Progenitor cell of endocrine pancreas (in vitro differentiated cells): ENCODE measurements around the gene B3GAT1. TPM values are rescaled to one million over a fixed set of nuclear protein-coding genes. Genes with fewer than 3 reads are reported as not detected.
A peak's percentile ranks its signal among the peaks of the same experiment; 100 is the strongest.

Experiments
- DNase-seq: peaks from one replicate; pipeline ENCODE4 v3.0.0; 2021; ENCODE audit warnings: low spot score; ENCODE audit not compliant: unreplicated experiment
- H3K27ac Mint-ChIP-seq: 2 replicates; pipeline ENCODE4 v1.8.0; 2021; ENCODE audit warnings: mild to moderate bottlenecking, moderate library complexity, mixed read lengths
- H3K27me3 Mint-ChIP-seq: 2 replicates; pipeline ENCODE4 v1.8.0; 2021; ENCODE audit warnings: mixed read lengths
- H3K36me3 Mint-ChIP-seq: 2 replicates; pipeline ENCODE4 v1.8.0; 2022; ENCODE audit warnings: mixed read lengths; ENCODE audit not compliant: insufficient read depth
- H3K4me1 Mint-ChIP-seq: 2 replicates; pipeline ENCODE4 v1.8.0; 2021; ENCODE audit warnings: low read depth, mixed read lengths
- H3K4me3 Mint-ChIP-seq: 2 replicates; pipeline ENCODE4 v1.8.0; 2021; ENCODE audit warnings: low read depth, mild to moderate bottlenecking, moderate library complexity, mixed read lengths
- H3K9me3 Mint-ChIP-seq: 2 replicates; pipeline ENCODE4 v1.8.0; 2021; ENCODE audit warnings: low read depth, mixed read lengths
- CTCF ChIP-seq: fragments of 200-600 bp; sonication (generic); IDR thresholded peaks from one replicate; pipeline ENCODE4 v1.5.0; 2021; ENCODE audit warnings: antibody characterized with exemption, mild to moderate bottlenecking; ENCODE audit not compliant: unreplicated experiment
- total RNA-seq: library from RNA; stranded (reverse); gene quantifications from 2 replicates; pipeline ENCODE4 v1.2.1, GENCODE V29; 2021

Gene B3GAT1
- total RNA-seq, 1 donor from 2014 or later: 5.1 TPM

- no peaks in the 10 kb centered on the region for H3K9me3 Mint-ChIP-seq
- H3K4me1 Mint-ChIP-seq: no peaks in the 10 kb centered on the region
- no peak for DNase-seq
- H3K4me3 Mint-ChIP-seq: no peak overlapping the region
- H3K27ac Mint-ChIP-seq: no peak overlapping the region
- no peaks in the 10 kb centered on the region for H3K36me3 Mint-ChIP-seq
- no peaks in the 10 kb centered on the region for H3K27me3 Mint-ChIP-seq
- TF ChIP-seq CTCF: no peak
Measured at GRCh38 chr11:134372961-134373360, 39.1 kb downstream of the B3GAT1 start.

- DNase-seq: no peak
- Mint-ChIP-seq H3K4me3 (no peak overlapping the region), H3K4me1 (no peaks in the 10 kb centered on the region), H3K27me3 (no peaks in the 10 kb centered on the region), H3K9me3 (no peaks in the 10 kb centered on the region), H3K36me3 (no peaks in the 10 kb centered on the region), H3K27ac (no peak overlapping the region)
- TF ChIP-seq CTCF: no peak
Measured at GRCh38 chr11:134372536-134372935, 39.5 kb downstream of the B3GAT1 start.

GRCh38 chr11:134371436-134372185 lies 40.4 kb downstream of the B3GAT1 start:
- no peak for DNase-seq
- Mint-ChIP-seq H3K4me3 (no peak overlapping the region), H3K4me1 (no peaks in the 10 kb centered on the region), H3K9me3 (no peaks in the 10 kb centered on the region), H3K27ac (peak overlapping the region; percentile 50), H3K27me3 (no peaks in the 10 kb centered on the region), H3K36me3 (no peaks in the 10 kb centered on the region)
- TF ChIP-seq CTCF: no peak

GRCh38 chr11:134370526-134371435 lies 41.3 kb downstream of the B3GAT1 start:
- TF ChIP-seq CTCF: no peak
- Mint-ChIP-seq H3K27me3 (no peaks in the 10 kb centered on the region), H3K27ac (peak overlapping the region; percentile 50), H3K36me3 (no peaks in the 10 kb centered on the region), H3K4me3 (no peak overlapping the region), H3K4me1 (no peaks in the 10 kb centered on the region), H3K9me3 (no peaks in the 10 kb centered on the region)
- no peak for DNase-seq

GRCh38 chr11:134369656-134370525 lies 42.2 kb downstream of the B3GAT1 start:
- Mint-ChIP-seq H3K27me3 (no peaks in the 10 kb centered on the region), H3K27ac (no peak overlapping the region), H3K4me3 (no peak overlapping the region), H3K36me3 (no peaks in the 10 kb centered on the region), H3K9me3 (no peaks in the 10 kb centered on the region), H3K4me1 (no peaks in the 10 kb centered on the region)
- DNase-seq: no peak
- no peak for TF ChIP-seq CTCF
